Brain microvascular endothelial cell (primary cell): Measurements from ENCODE around the gene CPSF3.

ENCODE experiments used
- DNase-seq: peaks from one replicate; pipeline ENCODE4 v3.0.0-alpha.2; 2020
- H3K27ac ChIP-seq: fragments of 250-450 bp; sonication (Bioruptor Pico); 2 replicates; pipeline ENCODE4 v1.5.1; 2020; ENCODE audit warnings: mild to moderate bottlenecking, moderate library complexity
- H3K27me3 ChIP-seq: fragments of 250-450 bp; sonication (Bioruptor Pico); replicated peaks from 2 replicates; pipeline ENCODE4 v1.5.1; 2020; ENCODE audit warnings: mild to moderate bottlenecking
- H3K36me3 ChIP-seq: fragments of 250-450 bp; sonication (Bioruptor Pico); replicated peaks from 2 replicates; pipeline ENCODE4 v1.5.1; 2020; ENCODE audit warnings: mild to moderate bottlenecking
- H3K4me3 ChIP-seq: 2 replicates; pipeline ENCODE4 v1.5.1; 2011; ENCODE audit warnings: low read depth, mild to moderate bottlenecking, control low read depth, low read length, moderate library complexity
- CTCF ChIP-seq: IDR thresholded peaks from 2 replicates; pipeline ENCODE4 v1.5.1; 2011; ENCODE audit warnings: low read depth, mild to moderate bottlenecking, moderate library complexity, low read length, control low read depth, inconsistent platforms; ENCODE audit errors: missing control alignments
- in situ Hi-C: cut with HindIII; loops from 2 replicates; pipeline ENCODE4 v1.10.0; 2017; ENCODE audit warnings: low sequenced_read_pairs, low pct_ligation_motif_present

The CPSF3 gene

GRCh38 chr2:9474361-9475057 is 51.1 kb downstream of the CPSF3 start, which contains the start of gene IAH1:
IAH1 (plus strand) TSS chr2:9474551; CDS start chr2:9474567, 16 bp downstream.
- TF ChIP-seq CTCF = no peak
- peaks cover 3% of the 10 kb centered on the region for H3K36me3 ChIP-seq
- no peaks in the 10 kb centered on the region for H3K27me3 ChIP-seq
- no peak for DNase-seq
- peak within 1 kb of the TSS; percentile 58 for H3K27ac ChIP-seq
- in situ Hi-C loops = no loop called here
- H3K4me3 ChIP-seq = peak within 1 kb of the TSS; percentile 69

- Histone ChIP-seq H3K36me3 (peaks cover 11% of the 10 kb centered on the region), H3K4me3 (no peak overlapping the region), H3K27ac (no peak overlapping the region), H3K27me3 (no peaks in the 10 kb centered on the region)
- in situ Hi-C loops = no loop called here
- no peak for DNase-seq
- no peak for TF ChIP-seq CTCF
These were observed 54.5 kb downstream of the CPSF3 start for GRCh38 chr2:9477914-9478313.

- H3K27me3 ChIP-seq = no peaks in the 10 kb centered on the region
- DNase-seq = no peak
- no peak overlapping the region for H3K27ac ChIP-seq
- peaks cover 18% of the 10 kb centered on the region for H3K36me3 ChIP-seq
- in situ Hi-C loops = no loop called here
- H3K4me3 ChIP-seq = no peak overlapping the region
- no peak for TF ChIP-seq CTCF
These were observed 55.1 kb downstream of the CPSF3 start for GRCh38 chr2:9478526-9478925.

GRCh38 chr2:9480157-9480556 is 56.7 kb downstream of the CPSF3 start:
- H3K27ac ChIP-seq = no peak overlapping the region
- in situ Hi-C loops = no loop called here
- H3K36me3 ChIP-seq = peaks cover 34% of the 10 kb centered on the region
- H3K4me3 ChIP-seq = no peak overlapping the region
- DNase-seq = no peak
- H3K27me3 ChIP-seq = no peaks in the 10 kb centered on the region
- TF ChIP-seq CTCF = no peak

- H3K4me3 ChIP-seq = no peak overlapping the region
- H3K36me3 ChIP-seq = peaks cover 63% of the 10 kb centered on the region
- no peak for TF ChIP-seq CTCF
- no peaks in the 10 kb centered on the region for H3K27me3 ChIP-seq
- DNase-seq = no peak
- no peak overlapping the region for H3K27ac ChIP-seq
- in situ Hi-C loops = no loop called here
These were observed 59.7 kb downstream of the CPSF3 start for GRCh38 chr2:9483107-9483506.

GRCh38 chr2:9484533-9484932 is 61.1 kb downstream of the CPSF3 start:
- DNase-seq = no peak
- H3K27me3 ChIP-seq = no peaks in the 10 kb centered on the region
- no peak for TF ChIP-seq CTCF
- in situ Hi-C loops = no loop called here
- peaks cover 69% of the 10 kb centered on the region for H3K36me3 ChIP-seq
- no peak overlapping the region for H3K4me3 ChIP-seq
- no peak overlapping the region for H3K27ac ChIP-seq
